HEK293 (cell line): ENCODE measurements around the gene MRNIP.

Experiments
- MZF1 ChIP-seq: fragments of 450-650 bp; formaldehyde crosslinking; IDR thresholded peaks from 2 replicates; pipeline ENCODE4 v1.5.1; 2017; ENCODE audit warnings: missing biosample characterization, missing genetic modification characterization, borderline replicate concordance
- SP2 ChIP-seq: fragments of 450-650 bp; formaldehyde crosslinking; IDR thresholded peaks from 2 replicates; pipeline ENCODE4 v1.5.1; 2016; ENCODE audit warnings: missing biosample characterization, missing genetic modification characterization
- SP3 ChIP-seq: fragments of 450-650 bp; formaldehyde crosslinking; IDR thresholded peaks from 2 replicates; pipeline ENCODE4 v1.5.1; 2016; ENCODE audit warnings: missing biosample characterization, missing genetic modification characterization
- ZBTB8A ChIP-seq: fragments of 450-650 bp; formaldehyde crosslinking; IDR thresholded peaks from 2 replicates; pipeline ENCODE4 v1.5.1; 2016; ENCODE audit warnings: missing biosample characterization, missing genetic modification characterization
- ZEB2 ChIP-seq: fragments of 450-650 bp; formaldehyde crosslinking; IDR thresholded peaks from 2 replicates; pipeline ENCODE4 v1.5.1; 2016; ENCODE audit warnings: missing biosample characterization, missing genetic modification characterization
- ZNF138 ChIP-seq: fragments of 450-650 bp; formaldehyde crosslinking; IDR thresholded peaks from 2 replicates; pipeline ENCODE4 v1.5.1; 2016; ENCODE audit warnings: missing biosample characterization, missing genetic modification characterization, borderline replicate concordance
- ZNF184 ChIP-seq: fragments of 450-650 bp; IDR thresholded peaks from 2 replicates; pipeline ENCODE4 v1.5.1; 2018; ENCODE audit warnings: missing biosample characterization, mild to moderate bottlenecking, missing genetic modification characterization
- ZNF19 ChIP-seq: fragments of 450-650 bp; formaldehyde crosslinking; IDR thresholded peaks from 2 replicates; pipeline ENCODE4; 2016; ENCODE audit warnings: missing biosample characterization, missing genetic modification characterization, low read depth
- ZNF335 ChIP-seq: fragments of 450-650 bp; formaldehyde crosslinking; conservative IDR thresholded peaks from 2 replicates; pipeline ENCODE4 v1.5.1; 2016; ENCODE audit warnings: missing biosample characterization, missing genetic modification characterization
- ZNF404 ChIP-seq: fragments of 450-650 bp; formaldehyde crosslinking; IDR thresholded peaks from 2 replicates; pipeline ENCODE4 v1.5.1; 2017; ENCODE audit warnings: missing biosample characterization, missing genetic modification characterization
- ZNF426 ChIP-seq: fragments of 450-650 bp; formaldehyde crosslinking; IDR thresholded peaks from 2 replicates; pipeline ENCODE4 v1.5.1; 2017; ENCODE audit warnings: missing biosample characterization, missing genetic modification characterization, mild to moderate bottlenecking, inconsistent platforms, moderate library complexity
- ZNF514 ChIP-seq: fragments of 450-650 bp; formaldehyde crosslinking; IDR thresholded peaks from 2 replicates; pipeline ENCODE4 v1.5.1; 2016; ENCODE audit warnings: missing biosample characterization, missing genetic modification characterization
- ZNF548 ChIP-seq: fragments of 450-650 bp; formaldehyde crosslinking; IDR thresholded peaks from 2 replicates; pipeline ENCODE4 v1.5.1; 2016; ENCODE audit warnings: missing biosample characterization, missing genetic modification characterization
- ZNF624 ChIP-seq: fragments of 450-650 bp; formaldehyde crosslinking; IDR thresholded peaks from 2 replicates; pipeline ENCODE4 v1.5.1; 2017; ENCODE audit warnings: missing biosample characterization, missing genetic modification characterization
- ZNF664 ChIP-seq: fragments of 450-650 bp; formaldehyde crosslinking; IDR thresholded peaks from 2 replicates; pipeline ENCODE4 v1.5.1; 2016; ENCODE audit warnings: missing biosample characterization, missing genetic modification characterization
- ZNF677 ChIP-seq: fragments of 450-650 bp; IDR thresholded peaks from 2 replicates; pipeline ENCODE4 v1.5.0; 2018; ENCODE audit warnings: missing biosample characterization, mild to moderate bottlenecking, missing genetic modification characterization, moderate library complexity
- TF ChIP-seq, protein P1 (sequence below): fragments of 450-650 bp; formaldehyde crosslinking; IDR thresholded peaks from 2 replicates; pipeline ENCODE4 v1.5.1; 2016; ENCODE audit warnings: missing biosample characterization, missing genetic modification characterization, borderline replicate concordance
- TF ChIP-seq, protein P2 (sequence below): fragments of 450-650 bp; IDR thresholded peaks from 2 replicates; pipeline ENCODE4 v1.5.1; 2018; ENCODE audit warnings: missing biosample characterization, mild to moderate bottlenecking, missing genetic modification characterization
- TF ChIP-seq, protein P3 (sequence below): fragments of 450-650 bp; formaldehyde crosslinking; IDR thresholded peaks from 2 replicates; pipeline ENCODE4 v1.5.1; 2016; ENCODE audit warnings: missing biosample characterization, missing genetic modification characterization
- TF ChIP-seq, protein P4 (sequence below): fragments of 450-650 bp; formaldehyde crosslinking; IDR thresholded peaks from 2 replicates; pipeline ENCODE4 v1.5.1; 2016; ENCODE audit warnings: missing biosample characterization, missing genetic modification characterization
- TF ChIP-seq, protein P5 (sequence below): fragments of 450-650 bp; formaldehyde crosslinking; IDR thresholded peaks from 2 replicates; pipeline ENCODE4 v1.5.1; 2016; ENCODE audit warnings: missing biosample characterization, missing genetic modification characterization
- TF ChIP-seq, protein P6 (sequence below): sonication (generic); formaldehyde crosslinking; IDR thresholded peaks from 2 replicates; pipeline ENCODE4 v1.8.1; 2022; ENCODE audit warnings: mild to moderate bottlenecking, moderate library complexity, missing genetic modification reagents
- TF ChIP-seq, protein P7 (sequence below): fragments of 450-650 bp; formaldehyde crosslinking; IDR thresholded peaks from 2 replicates; pipeline ENCODE4 v1.5.1; 2016; ENCODE audit warnings: missing biosample characterization, missing genetic modification characterization

MRNIP gene

DNA sequence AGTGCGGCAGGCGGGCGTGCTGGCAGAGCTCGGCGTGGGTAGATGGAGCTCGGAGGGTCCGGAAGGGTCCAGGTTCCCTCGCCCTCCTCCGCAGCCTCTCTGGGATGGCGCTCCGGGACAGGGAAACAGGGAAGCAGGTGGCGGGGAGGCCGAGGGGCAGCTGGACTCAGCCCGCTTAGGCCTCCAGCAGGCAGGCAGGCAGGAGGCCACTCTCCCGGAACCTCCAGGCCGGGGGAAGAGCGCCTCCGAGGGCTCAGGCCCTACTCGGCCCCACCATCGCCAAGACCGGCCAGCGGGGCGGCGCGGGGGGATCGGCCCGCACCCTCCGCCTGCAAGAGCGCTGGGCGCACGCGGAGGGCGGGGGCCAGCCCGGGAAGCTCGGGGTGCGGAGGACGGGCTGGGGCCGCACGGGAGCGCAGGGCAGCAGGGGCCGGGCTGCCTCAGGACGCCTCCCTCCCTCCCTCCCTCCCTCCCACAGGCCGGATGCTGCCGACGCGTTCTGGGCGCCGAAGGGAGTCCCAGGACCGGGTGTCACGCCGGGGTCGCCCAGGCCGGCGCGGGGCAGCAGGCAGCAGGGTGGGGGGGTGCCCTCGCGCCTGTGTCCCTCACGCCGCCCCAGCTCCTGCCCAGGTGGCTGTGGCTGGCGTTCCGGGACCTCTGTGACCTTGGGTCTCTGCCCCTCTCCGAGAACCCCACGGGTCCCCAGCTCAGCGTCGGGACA is 52.9 kb downstream of the MRNIP start (continued):
- TF ChIP-seq, protein P1, sequence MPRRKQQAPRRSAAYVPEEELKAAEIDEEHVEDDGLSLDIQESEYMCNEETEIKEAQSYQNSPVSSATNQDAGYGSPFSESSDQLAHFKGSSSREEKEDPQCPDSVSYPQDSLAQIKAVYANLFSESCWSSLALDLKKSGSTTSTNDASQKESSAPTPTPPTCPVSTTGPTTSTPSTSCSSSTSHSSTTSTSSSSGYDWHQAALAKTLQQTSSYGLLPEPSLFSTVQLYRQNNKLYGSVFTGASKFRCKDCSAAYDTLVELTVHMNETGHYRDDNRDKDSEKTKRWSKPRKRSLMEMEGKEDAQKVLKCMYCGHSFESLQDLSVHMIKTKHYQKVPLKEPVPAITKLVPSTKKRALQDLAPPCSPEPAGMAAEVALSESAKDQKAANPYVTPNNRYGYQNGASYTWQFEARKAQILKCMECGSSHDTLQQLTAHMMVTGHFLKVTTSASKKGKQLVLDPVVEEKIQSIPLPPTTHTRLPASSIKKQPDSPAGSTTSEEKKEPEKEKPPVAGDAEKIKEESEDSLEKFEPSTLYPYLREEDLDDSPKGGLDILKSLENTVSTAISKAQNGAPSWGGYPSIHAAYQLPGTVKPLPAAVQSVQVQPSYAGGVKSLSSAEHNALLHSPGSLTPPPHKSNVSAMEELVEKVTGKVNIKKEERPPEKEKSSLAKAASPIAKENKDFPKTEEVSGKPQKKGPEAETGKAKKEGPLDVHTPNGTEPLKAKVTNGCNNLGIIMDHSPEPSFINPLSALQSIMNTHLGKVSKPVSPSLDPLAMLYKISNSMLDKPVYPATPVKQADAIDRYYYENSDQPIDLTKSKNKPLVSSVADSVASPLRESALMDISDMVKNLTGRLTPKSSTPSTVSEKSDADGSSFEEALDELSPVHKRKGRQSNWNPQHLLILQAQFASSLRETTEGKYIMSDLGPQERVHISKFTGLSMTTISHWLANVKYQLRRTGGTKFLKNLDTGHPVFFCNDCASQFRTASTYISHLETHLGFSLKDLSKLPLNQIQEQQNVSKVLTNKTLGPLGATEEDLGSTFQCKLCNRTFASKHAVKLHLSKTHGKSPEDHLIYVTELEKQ (tag by site-specific recombination): no peak
- TF ChIP-seq ZNF19: no peak
- TF ChIP-seq, protein P2, sequence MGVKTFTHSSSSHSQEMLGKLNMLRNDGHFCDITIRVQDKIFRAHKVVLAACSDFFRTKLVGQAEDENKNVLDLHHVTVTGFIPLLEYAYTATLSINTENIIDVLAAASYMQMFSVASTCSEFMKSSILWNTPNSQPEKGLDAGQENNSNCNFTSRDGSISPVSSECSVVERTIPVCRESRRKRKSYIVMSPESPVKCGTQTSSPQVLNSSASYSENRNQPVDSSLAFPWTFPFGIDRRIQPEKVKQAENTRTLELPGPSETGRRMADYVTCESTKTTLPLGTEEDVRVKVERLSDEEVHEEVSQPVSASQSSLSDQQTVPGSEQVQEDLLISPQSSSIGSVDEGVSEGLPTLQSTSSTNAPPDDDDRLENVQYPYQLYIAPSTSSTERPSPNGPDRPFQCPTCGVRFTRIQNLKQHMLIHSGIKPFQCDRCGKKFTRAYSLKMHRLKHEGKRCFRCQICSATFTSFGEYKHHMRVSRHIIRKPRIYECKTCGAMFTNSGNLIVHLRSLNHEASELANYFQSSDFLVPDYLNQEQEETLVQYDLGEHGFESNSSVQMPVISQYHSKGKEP (tag by site-specific recombination): no peak
- TF ChIP-seq ZBTB8A (tag by site-specific recombination): peak; percentile 77
- TF ChIP-seq ZNF335 (tag by site-specific recombination): peak; percentile 95
- TF ChIP-seq ZNF624: no peak
- TF ChIP-seq ZNF138 (tag by site-specific recombination): no peak
- no peak for TF ChIP-seq ZNF664
- TF ChIP-seq, protein P3, sequence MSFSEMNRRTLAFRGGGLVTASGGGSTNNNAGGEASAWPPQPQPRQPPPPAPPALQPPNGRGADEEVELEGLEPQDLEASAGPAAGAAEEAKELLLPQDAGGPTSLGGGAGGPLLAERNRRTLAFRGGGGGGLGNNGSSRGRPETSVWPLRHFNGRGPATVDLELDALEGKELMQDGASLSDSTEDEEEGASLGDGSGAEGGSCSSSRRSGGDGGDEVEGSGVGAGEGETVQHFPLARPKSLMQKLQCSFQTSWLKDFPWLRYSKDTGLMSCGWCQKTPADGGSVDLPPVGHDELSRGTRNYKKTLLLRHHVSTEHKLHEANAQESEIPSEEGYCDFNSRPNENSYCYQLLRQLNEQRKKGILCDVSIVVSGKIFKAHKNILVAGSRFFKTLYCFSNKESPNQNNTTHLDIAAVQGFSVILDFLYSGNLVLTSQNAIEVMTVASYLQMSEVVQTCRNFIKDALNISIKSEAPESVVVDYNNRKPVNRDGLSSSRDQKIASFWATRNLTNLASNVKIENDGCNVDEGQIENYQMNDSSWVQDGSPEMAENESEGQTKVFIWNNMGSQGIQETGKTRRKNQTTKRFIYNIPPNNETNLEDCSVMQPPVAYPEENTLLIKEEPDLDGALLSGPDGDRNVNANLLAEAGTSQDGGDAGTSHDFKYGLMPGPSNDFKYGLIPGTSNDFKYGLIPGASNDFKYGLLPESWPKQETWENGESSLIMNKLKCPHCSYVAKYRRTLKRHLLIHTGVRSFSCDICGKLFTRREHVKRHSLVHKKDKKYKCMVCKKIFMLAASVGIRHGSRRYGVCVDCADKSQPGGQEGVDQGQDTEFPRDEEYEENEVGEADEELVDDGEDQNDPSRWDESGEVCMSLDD: peak; percentile 59; the same call in 1 of the 2 replicates
- peak; percentile 26; the same call in 1 of the 2 replicates for TF ChIP-seq SP2 (tag by site-specific recombination)
- TF ChIP-seq, protein P4, sequence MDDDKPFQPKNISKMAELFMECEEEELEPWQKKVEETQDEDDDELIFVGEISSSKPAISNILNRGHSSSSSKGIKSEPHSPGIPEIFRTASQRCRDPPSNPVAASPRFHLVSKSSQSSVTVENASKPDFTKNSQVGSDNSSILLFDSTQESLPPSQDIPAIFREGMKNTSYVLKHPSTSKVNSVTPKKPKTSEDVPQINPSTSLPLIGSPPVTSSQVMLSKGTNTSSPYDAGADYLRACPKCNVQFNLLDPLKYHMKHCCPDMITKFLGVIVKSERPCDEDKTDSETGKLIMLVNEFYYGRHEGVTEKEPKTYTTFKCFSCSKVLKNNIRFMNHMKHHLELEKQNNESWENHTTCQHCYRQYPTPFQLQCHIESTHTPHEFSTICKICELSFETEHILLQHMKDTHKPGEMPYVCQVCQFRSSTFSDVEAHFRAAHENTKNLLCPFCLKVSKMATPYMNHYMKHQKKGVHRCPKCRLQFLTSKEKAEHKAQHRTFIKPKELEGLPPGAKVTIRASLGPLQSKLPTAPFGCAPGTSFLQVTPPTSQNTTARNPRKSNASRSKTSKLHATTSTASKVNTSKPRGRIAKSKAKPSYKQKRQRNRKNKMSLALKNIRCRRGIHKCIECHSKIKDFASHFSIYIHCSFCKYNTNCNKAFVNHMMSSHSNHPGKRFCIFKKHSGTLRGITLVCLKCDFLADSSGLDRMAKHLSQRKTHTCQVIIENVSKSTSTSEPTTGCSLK: no peak
- peak; percentile 45; the same call in 1 of the 2 replicates for TF ChIP-seq SP3 (tag by site-specific recombination)
- TF ChIP-seq ZNF548: no peak
- no peak for TF ChIP-seq ZNF426
- no peak for TF ChIP-seq ZNF404
- TF ChIP-seq, protein P5, sequence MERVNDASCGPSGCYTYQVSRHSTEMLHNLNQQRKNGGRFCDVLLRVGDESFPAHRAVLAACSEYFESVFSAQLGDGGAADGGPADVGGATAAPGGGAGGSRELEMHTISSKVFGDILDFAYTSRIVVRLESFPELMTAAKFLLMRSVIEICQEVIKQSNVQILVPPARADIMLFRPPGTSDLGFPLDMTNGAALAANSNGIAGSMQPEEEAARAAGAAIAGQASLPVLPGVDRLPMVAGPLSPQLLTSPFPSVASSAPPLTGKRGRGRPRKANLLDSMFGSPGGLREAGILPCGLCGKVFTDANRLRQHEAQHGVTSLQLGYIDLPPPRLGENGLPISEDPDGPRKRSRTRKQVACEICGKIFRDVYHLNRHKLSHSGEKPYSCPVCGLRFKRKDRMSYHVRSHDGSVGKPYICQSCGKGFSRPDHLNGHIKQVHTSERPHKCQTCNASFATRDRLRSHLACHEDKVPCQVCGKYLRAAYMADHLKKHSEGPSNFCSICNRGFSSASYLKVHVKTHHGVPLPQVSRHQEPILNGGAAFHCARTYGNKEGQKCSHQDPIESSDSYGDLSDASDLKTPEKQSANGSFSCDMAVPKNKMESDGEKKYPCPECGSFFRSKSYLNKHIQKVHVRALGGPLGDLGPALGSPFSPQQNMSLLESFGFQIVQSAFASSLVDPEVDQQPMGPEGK: peak; percentile 47
- TF ChIP-seq ZNF514 (tag by site-specific recombination): no peak
- TF ChIP-seq ZNF677 (tag by site-specific recombination): no peak
- no peak for TF ChIP-seq MZF1 (tag by site-specific recombination)
- TF ChIP-seq ZEB2: 0 out of 2 replicates have a peak, but pooled peaks have one; percentile 39
- 0 out of 2 replicates have a peak, but pooled peaks have one; percentile 20 for TF ChIP-seq ZNF184 (tag by site-specific recombination)
- TF ChIP-seq, protein P6, sequence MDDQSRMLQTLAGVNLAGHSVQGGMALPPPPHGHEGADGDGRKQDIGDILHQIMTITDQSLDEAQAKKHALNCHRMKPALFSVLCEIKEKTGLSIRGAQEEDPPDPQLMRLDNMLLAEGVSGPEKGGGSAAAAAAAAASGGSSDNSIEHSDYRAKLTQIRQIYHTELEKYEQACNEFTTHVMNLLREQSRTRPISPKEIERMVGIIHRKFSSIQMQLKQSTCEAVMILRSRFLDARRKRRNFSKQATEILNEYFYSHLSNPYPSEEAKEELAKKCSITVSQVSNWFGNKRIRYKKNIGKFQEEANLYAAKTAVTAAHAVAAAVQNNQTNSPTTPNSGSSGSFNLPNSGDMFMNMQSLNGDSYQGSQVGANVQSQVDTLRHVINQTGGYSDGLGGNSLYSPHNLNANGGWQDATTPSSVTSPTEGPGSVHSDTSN: peak; percentile 48; the same call in 1 of the 2 replicates
- TF ChIP-seq, protein P7, sequence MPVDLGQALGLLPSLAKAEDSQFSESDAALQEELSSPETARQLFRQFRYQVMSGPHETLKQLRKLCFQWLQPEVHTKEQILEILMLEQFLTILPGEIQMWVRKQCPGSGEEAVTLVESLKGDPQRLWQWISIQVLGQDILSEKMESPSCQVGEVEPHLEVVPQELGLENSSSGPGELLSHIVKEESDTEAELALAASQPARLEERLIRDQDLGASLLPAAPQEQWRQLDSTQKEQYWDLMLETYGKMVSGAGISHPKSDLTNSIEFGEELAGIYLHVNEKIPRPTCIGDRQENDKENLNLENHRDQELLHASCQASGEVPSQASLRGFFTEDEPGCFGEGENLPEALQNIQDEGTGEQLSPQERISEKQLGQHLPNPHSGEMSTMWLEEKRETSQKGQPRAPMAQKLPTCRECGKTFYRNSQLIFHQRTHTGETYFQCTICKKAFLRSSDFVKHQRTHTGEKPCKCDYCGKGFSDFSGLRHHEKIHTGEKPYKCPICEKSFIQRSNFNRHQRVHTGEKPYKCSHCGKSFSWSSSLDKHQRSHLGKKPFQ (tag by site-specific recombination): no peak
